GM12874 (cell line): ENCODE measurements around the gene REM2.

Experiments
- CTCF ChIP-seq: IDR thresholded peaks from 2 replicates; pipeline ENCODE4 v1.5.1; 2011; ENCODE audit warnings: low read depth, mild to moderate bottlenecking, control low read depth, low read length, moderate library complexity; ENCODE audit not compliant: insufficient read depth

The REM2 gene

GRCh38 chr14:22908601-22909000 is 25.6 kb downstream of the REM2 start:
- TF ChIP-seq CTCF = no peak

GRCh38 chr14:22910916-22911315 is 27.9 kb downstream of the REM2 start:
- TF ChIP-seq CTCF = no peak

GRCh38 chr14:22915886-22916521 is 33.0 kb downstream of the REM2 start:
- no peak for TF ChIP-seq CTCF

GRCh38 chr14:22918804-22919600 is 36.0 kb downstream of the REM2 start, which contains the start of gene RBM23:
Gene RBM23, minus strand, starts transcription at chr14:22919149.
- TF ChIP-seq CTCF = no peak

- TF ChIP-seq CTCF = no peak
These were observed 36.5 kb downstream of the REM2 start for GRCh38 chr14:22919601-22919921.

- TF ChIP-seq CTCF = no peak
These were observed 37.7 kb downstream of the REM2 start for GRCh38 chr14:22920697-22921096.

GRCh38 chr14:22922294-22922693 is 39.3 kb downstream of the REM2 start:
- no peak for TF ChIP-seq CTCF
